SK-MEL-5 (cell line): Measurements from ENCODE around the gene KDM4C. TPM values are rescaled to one million over a fixed set of nuclear protein-coding genes. Genes with fewer than 3 reads are reported as not detected.

Source experiments
- DNase-seq: peaks from one replicate; pipeline ENCODE4 v3.0.0-alpha.2; 2016; ENCODE audit warnings: low read depth, low spot score
- in situ Hi-C: cut with HindIII; loops from 2 replicates; pipeline ENCODE4 v1.10.0; 2016; ENCODE audit warnings: low sequenced_read_pairs, high pct_unique_total_duplicates, low pct_unique_long_range_greater_than_20kb
- total RNA-seq: library from RNA; depleted of rRNA; stranded (reverse); fragments of >200 nt; shearing (Covaris generic); gene quantifications from 2 replicates; pipeline ENCODE4 v1.2.3, GENCODE V29; 2014

Gene KDM4C
- total RNA-seq, 1 experiment from 2014 or later, result 13.3 TPM

- DNase-seq, result no peak
Measured at GRCh38 chr9:7071916-7072315, 314.1 kb downstream of the KDM4C start.

GRCh38 chr9:7073706-7074105 lies 315.9 kb downstream of the KDM4C start:
- in situ Hi-C loops, result no loop called here
- DNase-seq, result no peak

More at GRCh38 chr9:7071916-7072315, 314.1 kb downstream of the KDM4C start:
- in situ Hi-C loops, result no loop called here

- in situ Hi-C loops, result no loop called here
- DNase-seq, result no peak
Measured at GRCh38 chr9:7075154-7075553, 317.4 kb downstream of the KDM4C start.

GRCh38 chr9:7079051-7079450 lies 321.3 kb downstream of the KDM4C start:
- peak; percentile 59 for DNase-seq
- in situ Hi-C loops, result no loop called here

- DNase-seq, result no peak
Measured at GRCh38 chr9:7081065-7081600, 323.4 kb downstream of the KDM4C start.

GRCh38 chr9:7083192-7083591 lies 325.4 kb downstream of the KDM4C start:
- in situ Hi-C loops, result no loop called here
- DNase-seq, result no peak

More at GRCh38 chr9:7081065-7081600, 323.4 kb downstream of the KDM4C start:
- in situ Hi-C loops, result no loop called here

- DNase-seq, result no peak
- in situ Hi-C loops, result no loop called here
Measured at GRCh38 chr9:7085357-7085756, 327.6 kb downstream of the KDM4C start.

- in situ Hi-C loops, result no loop called here
- no peak for DNase-seq
Measured at GRCh38 chr9:7086389-7086788, 328.6 kb downstream of the KDM4C start.

GRCh38 chr9:7088611-7089010 lies 330.8 kb downstream of the KDM4C start:
- in situ Hi-C loops, result no loop called here

GRCh38 chr9:7089406-7090193 lies 331.8 kb downstream of the KDM4C start:
- no peak for DNase-seq
- in situ Hi-C loops, result no loop called here

More at GRCh38 chr9:7088611-7089010, 330.8 kb downstream of the KDM4C start:
- DNase-seq, result peak; percentile 1

- in situ Hi-C loops, result no loop called here
- no peak for DNase-seq
Measured at GRCh38 chr9:7093040-7093439, 335.3 kb downstream of the KDM4C start.

- peak; percentile 32 for DNase-seq
- in situ Hi-C loops, result no loop called here
Measured at GRCh38 chr9:7094052-7094451, 336.3 kb downstream of the KDM4C start.

GRCh38 chr9:7094576-7094975 lies 336.8 kb downstream of the KDM4C start:
- DNase-seq, result no peak
- in situ Hi-C loops, result no loop called here

- in situ Hi-C loops, result no loop called here
Measured at GRCh38 chr9:7095058-7095457, 337.3 kb downstream of the KDM4C start.

GRCh38 chr9:7097040-7097715 lies 339.4 kb downstream of the KDM4C start:
- DNase-seq, result no peak
- in situ Hi-C loops, result no loop called here

More at GRCh38 chr9:7095058-7095457, 337.3 kb downstream of the KDM4C start:
- no peak for DNase-seq

GRCh38 chr9:7097785-7098752 lies 340.3 kb downstream of the KDM4C start:
- in situ Hi-C loops, result no loop called here
- no peak for DNase-seq

- in situ Hi-C loops, result no loop called here
- DNase-seq, result no peak
Measured at GRCh38 chr9:7103367-7103766, 345.6 kb downstream of the KDM4C start.

GRCh38 chr9:7103771-7104170 lies 346.0 kb downstream of the KDM4C start:
- in situ Hi-C loops, result no loop called here

More at GRCh38 chr9:7103771-7104170, 346.0 kb downstream of the KDM4C start:
- DNase-seq, result no peak
